ENCODE results near the gene RAB11FIP4.

RAB11FIP4 gene

GRCh38 chr17:31523862-31524730 lies 132.6 kb downstream of the RAB11FIP4 start:
- DNase-seq (ENCODE audit: low read depth): no peak

- DNase-seq (ENCODE audit: low read depth): peak; percentile 94
Observed at GRCh38 chr17:31524926-31525800, 133.7 kb downstream of the RAB11FIP4 start.

GRCh38 chr17:31525801-31526549 lies 134.5 kb downstream of the RAB11FIP4 start:
- peak; percentile 35 for DNase-seq (ENCODE audit: low read depth)

- peak; percentile 53 for DNase-seq (ENCODE audit: low read depth)
Observed at GRCh38 chr17:31527606-31528005, 136.1 kb downstream of the RAB11FIP4 start.

- DNase-seq (ENCODE audit: low read depth): no peak
Observed at GRCh38 chr17:31528291-31528874, 136.9 kb downstream of the RAB11FIP4 start.

- DNase-seq (ENCODE audit: low read depth): no peak
Observed at GRCh38 chr17:31529841-31530251, 138.4 kb downstream of the RAB11FIP4 start.

GRCh38 chr17:31530391-31530985 lies 139.0 kb downstream of the RAB11FIP4 start:
- DNase-seq (ENCODE audit: low read depth): no peak

GRCh38 chr17:31531336-31531980 lies 140.0 kb downstream of the RAB11FIP4 start:
- DNase-seq (ENCODE audit: low read depth): no peak

- no peak for DNase-seq (ENCODE audit: low read depth)
Observed at GRCh38 chr17:31532081-31532480, 140.6 kb downstream of the RAB11FIP4 start.

- no peak for DNase-seq (ENCODE audit: low read depth)
Observed at GRCh38 chr17:31532526-31532925, 141.1 kb downstream of the RAB11FIP4 start.

- peak; percentile 83 for DNase-seq (ENCODE audit: low read depth)
Observed at GRCh38 chr17:31533546-31534155, 142.2 kb downstream of the RAB11FIP4 start.

- peak; percentile 32 for DNase-seq (ENCODE audit: low read depth)
Observed at GRCh38 chr17:31534223-31534888, 142.9 kb downstream of the RAB11FIP4 start.

- no peak for DNase-seq (ENCODE audit: low read depth)
Observed at GRCh38 chr17:31535581-31535981, 144.1 kb downstream of the RAB11FIP4 start.

GRCh38 chr17:31536451-31536850 lies 145.0 kb downstream of the RAB11FIP4 start:
- no peak for DNase-seq (ENCODE audit: low read depth)

GRCh38 chr17:31537565-31538011 lies 146.1 kb downstream of the RAB11FIP4 start:
- peak; percentile 37 for DNase-seq (ENCODE audit: low read depth)

GRCh38 chr17:31538080-31538762 lies 146.7 kb downstream of the RAB11FIP4 start:
- no peak for DNase-seq (ENCODE audit: low read depth)

GRCh38 chr17:31540602-31541307 lies 149.3 kb downstream of the RAB11FIP4 start:
- no peak for DNase-seq (ENCODE audit: low read depth)

- no peak for DNase-seq (ENCODE audit: low read depth)
Observed at GRCh38 chr17:31541559-31541958, 150.1 kb downstream of the RAB11FIP4 start.

Data from EH (cell line).